ENCODE measurements around the gene BCAS4. TPM values are rescaled to one million over a fixed set of nuclear protein-coding genes. Genes with fewer than 3 reads are reported as not detected.
"Not testable (repeated sequence)": the region's sequence is repeated elsewhere in the genome, so short reads cannot be mapped to it uniquely, and the experiment has no call there.

BCAS4 gene
- total and polyA plus RNA-seq, 3 experiments from 2014 or later: 23.3 to 29.3 (median 25.0) TPM

- no peak overlapping the region for H3K27ac Mint-ChIP-seq
- ChIA-PET POLR2A (interaction anchor here (1.6 kb wide), 1 partner anchor 134 kb away, joined by 5 read pairs; the partner anchor contains the start of gene ADNP), CTCF (interaction anchor here (0.8 to 12.2 kb wide), 2 partner anchors 9 to 131 kb away, joined by 3 to 278 read pairs; partner anchors contain the start of gene ADNP)
- Histone ChIP-seq H3K4me1 (ENCODE audit: insufficient read depth, low read length) (peaks cover 11% of the 10 kb centered on the region), H3K27ac (ENCODE audit: low read depth, low read length) (no peak overlapping the region), H3K36me3 (ENCODE audit: insufficient read depth, low read length) (peaks cover 4% of the 10 kb centered on the region), H3K9me3 (ENCODE audit: low read length) (no peaks in the 10 kb centered on the region), H3K27me3 (ENCODE audit: insufficient read depth, low read length, poor library complexity, severe bottlenecking) (no peaks in the 10 kb centered on the region), H3K4me3 (ENCODE audit: low read length) (no peak overlapping the region)
- no peaks in the 10 kb centered on the region for H3K9me3 Mint-ChIP-seq
- H3K4me1 Mint-ChIP-seq: peaks cover 10 to 43% (median 14%) of the 10 kb centered on the region in 3 donors
- peak overlapping the region in 2 of 7 donors; percentile 23 to 44 for H3K4me3 Mint-ChIP-seq
- H3K36me3 Mint-ChIP-seq: peaks cover 0 to 19% (median 2%) of the 10 kb centered on the region in 3 donors
- H3K27me3 Mint-ChIP-seq: no peaks in the 10 kb centered on the region
- no peak for DNase-seq
These were observed 2.3 kb downstream of the BCAS4 start for GRCh38 chr20:50797142-50797541.

- no peaks in the 10 kb centered on the region for H3K27me3 ChIP-seq (ENCODE audit: insufficient read depth, low read length, poor library complexity, severe bottlenecking)
- H3K4me3 Mint-ChIP-seq: peak overlapping the region in 2 of 7 donors; percentile 6 to 41
- no peak overlapping the region for H3K27ac ChIP-seq (ENCODE audit: low read depth, low read length)
- no peak overlapping the region for H3K27ac Mint-ChIP-seq
- H3K9me3 ChIP-seq (ENCODE audit: low read length): no peaks in the 10 kb centered on the region
- peaks cover 4% of the 10 kb centered on the region for H3K36me3 ChIP-seq (ENCODE audit: insufficient read depth, low read length)
- no peak overlapping the region for H3K4me3 ChIP-seq (ENCODE audit: low read length)
- H3K4me1 ChIP-seq (ENCODE audit: insufficient read depth, low read length): peaks cover 11% of the 10 kb centered on the region
- H3K27me3 Mint-ChIP-seq: no peaks in the 10 kb centered on the region
- H3K9me3 Mint-ChIP-seq: no peaks in the 10 kb centered on the region
- ChIA-PET CTCF (interaction anchor here (1.3 to 12.2 kb wide), 2 partner anchors 8 to 129 kb away, joined by 7 to 278 read pairs; partner anchors contain the start of gene ADNP), POLR2A (interaction anchor here (1.6 kb wide), 1 partner anchor 133 kb away, joined by 5 read pairs; the partner anchor contains the start of gene ADNP)
- DNase-seq: no peak
- H3K36me3 Mint-ChIP-seq: peaks cover 0 to 19% (median 2%) of the 10 kb centered on the region in 3 donors
- peaks cover 6 to 43% (median 17%) of the 10 kb centered on the region in 3 donors for H3K4me1 Mint-ChIP-seq
These were observed 3.8 kb downstream of the BCAS4 start for GRCh38 chr20:50798650-50799049.

- Histone ChIP-seq H3K9me3 (ENCODE audit: low read length) (no peaks in the 10 kb centered on the region), H3K4me1 (ENCODE audit: insufficient read depth, low read length) (peaks cover 10% of the 10 kb centered on the region), H3K4me3 (ENCODE audit: low read length) (no peak overlapping the region), H3K27ac (ENCODE audit: low read depth, low read length) (no peak overlapping the region), H3K36me3 (ENCODE audit: insufficient read depth, low read length) (peaks cover 4% of the 10 kb centered on the region), H3K27me3 (ENCODE audit: insufficient read depth, low read length, poor library complexity, severe bottlenecking) (no peaks in the 10 kb centered on the region)
- peaks cover 0 to 19% (median 2%) of the 10 kb centered on the region in 3 donors for H3K36me3 Mint-ChIP-seq
- no peak overlapping the region for H3K27ac Mint-ChIP-seq
- peak overlapping the region in 1 of 7 donors; percentile 41 for H3K4me3 Mint-ChIP-seq
- H3K9me3 Mint-ChIP-seq: no peaks in the 10 kb centered on the region
- no peaks in the 10 kb centered on the region for H3K27me3 Mint-ChIP-seq
- CTCF ChIA-PET: interaction anchor here (0.6 to 12.2 kb wide), 3 partner anchors 9 to 157 kb away, joined by 3 to 278 read pairs (median 7); partner anchors contain the start of gene ADNP
- peaks cover 8 to 46% (median 17%) of the 10 kb centered on the region in 3 donors for H3K4me1 Mint-ChIP-seq
- DNase-seq: no peak
- POLR2A ChIA-PET: no interaction called here
These were observed 4.5 kb downstream of the BCAS4 start for GRCh38 chr20:50799176-50799889.

- Mint-ChIP-seq H3K9me3 (no peaks in the 10 kb centered on the region), H3K27ac (peak overlapping the region in 4 of 8 donors; percentile 35 to 95 (median 56)), H3K4me3 (no peak overlapping the region), H3K36me3 (peaks cover 0 to 19% (median 2%) of the 10 kb centered on the region in 3 donors), H3K27me3 (no peaks in the 10 kb centered on the region), H3K4me1 (peaks cover 15 to 53% (median 24%) of the 10 kb centered on the region in 3 donors)
- Histone ChIP-seq H3K36me3 (ENCODE audit: insufficient read depth, low read length) (peaks cover 4% of the 10 kb centered on the region), H3K4me3 (ENCODE audit: low read length) (no peak overlapping the region), H3K27ac (ENCODE audit: low read depth, low read length) (no peak overlapping the region), H3K4me1 (ENCODE audit: insufficient read depth, low read length) (peaks cover 15% of the 10 kb centered on the region), H3K27me3 (ENCODE audit: insufficient read depth, low read length, poor library complexity, severe bottlenecking) (no peaks in the 10 kb centered on the region), H3K9me3 (ENCODE audit: low read length) (no peaks in the 10 kb centered on the region)
- ChIA-PET POLR2A (no interaction called here), CTCF (interaction anchor here (0.6 to 12.2 kb wide), 3 partner anchors 10 to 188 kb away, joined by 3 to 278 read pairs (median 7); partner anchors contain the start of gene ADNP)
- DNase-seq: no peak
These were observed 5.2 kb downstream of the BCAS4 start for GRCh38 chr20:50799890-50800550.

- CTCF ChIA-PET: interaction anchor here (0.6 to 1.4 kb wide), 2 partner anchors 10 to 187 kb away, joined by 3 to 5 read pairs; no protein-coding TSS in a partner anchor
- H3K4me1 Mint-ChIP-seq: peaks cover 20 to 57% (median 26%) of the 10 kb centered on the region in 3 donors
- H3K9me3 ChIP-seq (ENCODE audit: low read length); H3K27me3 Mint-ChIP-seq; H3K9me3 Mint-ChIP-seq; H3K27me3 ChIP-seq (ENCODE audit: insufficient read depth, low read length, poor library complexity, severe bottlenecking); H3K36me3 ChIP-seq (ENCODE audit: insufficient read depth, low read length); H3K4me3 ChIP-seq (ENCODE audit: low read length); H3K27ac ChIP-seq (ENCODE audit: low read depth, low read length); H3K4me3 Mint-ChIP-seq; POLR2A ChIA-PET; DNase-seq: not testable (repeated sequence)
- peak overlapping the region in 5 of 8 donors; percentile 43 to 62 (median 56) for H3K27ac Mint-ChIP-seq
- H3K36me3 Mint-ChIP-seq: peaks cover 0 to 17% (median 2%) of the 10 kb centered on the region in 3 donors
- peaks cover 17% of the 10 kb centered on the region for H3K4me1 ChIP-seq (ENCODE audit: insufficient read depth, low read length)
These were observed 6.3 kb downstream of the BCAS4 start for GRCh38 chr20:50800986-50801746.

GRCh38 chr20:50801747-50802125 lies 6.9 kb downstream of the BCAS4 start:
- CTCF ChIA-PET: interaction anchor here (1.4 kb wide), 1 partner anchor 11 kb away, joined by 5 read pairs; no protein-coding TSS in a partner anchor
- Mint-ChIP-seq H3K4me1 (peaks cover 23 to 60% (median 28%) of the 10 kb centered on the region in 3 donors), H3K4me3 (peak overlapping the region in 1 of 7 donors; percentile 49), H3K27me3 (no peaks in the 10 kb centered on the region), H3K36me3 (peaks cover 0 to 17% (median 2%) of the 10 kb centered on the region in 3 donors), H3K27ac (peak overlapping the region in 5 of 8 donors; percentile 38 to 62 (median 56)), H3K9me3 (no peaks in the 10 kb centered on the region)
- POLR2A ChIA-PET: no interaction called here
- Histone ChIP-seq H3K27ac (ENCODE audit: low read depth, low read length) (no peak overlapping the region), H3K9me3 (ENCODE audit: low read length) (no peaks in the 10 kb centered on the region), H3K4me3 (ENCODE audit: low read length) (no peak overlapping the region), H3K27me3 (ENCODE audit: insufficient read depth, low read length, poor library complexity, severe bottlenecking) (no peaks in the 10 kb centered on the region), H3K4me1 (ENCODE audit: insufficient read depth, low read length) (peaks cover 17% of the 10 kb centered on the region), H3K36me3 (ENCODE audit: insufficient read depth, low read length) (peaks cover 4% of the 10 kb centered on the region)
- no peak for DNase-seq

GRCh38 chr20:50802289-50802688 lies 7.4 kb downstream of the BCAS4 start:
- Histone ChIP-seq H3K4me3 (ENCODE audit: low read length) (no peak overlapping the region), H3K27ac (ENCODE audit: low read depth, low read length) (no peak overlapping the region), H3K27me3 (ENCODE audit: insufficient read depth, low read length, poor library complexity, severe bottlenecking) (no peaks in the 10 kb centered on the region), H3K36me3 (ENCODE audit: insufficient read depth, low read length) (peaks cover 4% of the 10 kb centered on the region), H3K9me3 (ENCODE audit: low read length) (no peaks in the 10 kb centered on the region), H3K4me1 (ENCODE audit: insufficient read depth, low read length) (peaks cover 17% of the 10 kb centered on the region)
- Mint-ChIP-seq H3K27ac (peak overlapping the region in 3 of 8 donors; percentile 38 to 59 (median 53)), H3K27me3 (no peaks in the 10 kb centered on the region), H3K36me3 (peaks cover 0 to 13% (median 0%) of the 10 kb centered on the region in 3 donors), H3K4me1 (peaks cover 23 to 55% (median 26%) of the 10 kb centered on the region in 3 donors), H3K9me3 (no peaks in the 10 kb centered on the region), H3K4me3 (no peak overlapping the region)
- CTCF ChIA-PET: interaction anchor here (1.4 kb wide), 1 partner anchor 11 kb away, joined by 5 read pairs; no protein-coding TSS in a partner anchor
- POLR2A ChIA-PET: no interaction called here
- DNase-seq: no peak

All from CD8-positive, alpha-beta memory T cell (primary cell).